GM12892 (cell line): ENCODE measurements around the gene FCHO1.

ENCODE experiments used
- POLR2A ChIP-seq: IDR thresholded peaks from 2 replicates; pipeline ENCODE4 v1.6.1; 2011; ENCODE audit warnings: low read depth, low read length, control low read depth
- POLR2AphosphoS5 ChIP-seq: IDR thresholded peaks from 2 replicates; pipeline ENCODE4 v1.6.1; 2011; ENCODE audit warnings: low read depth, low read length, control low read depth

GRCh38 chr19:17748884-17749638 is 2.2 kb upstream of the FCHO1 start:
- TF ChIP-seq POLR2AphosphoS5: no peak
- no peak for TF ChIP-seq POLR2A
